Vagina (tissue), 2 donors: ENCODE measurements around the gene KLHDC9. TPM values are rescaled to one million over a fixed set of nuclear protein-coding genes. Genes with fewer than 3 reads are reported as not detected.
A peak's percentile ranks its signal among the peaks of the same experiment; 100 is the strongest.

ENCODE experiments used
- DNase-seq, 2 donors: peaks; one replicate each; pipeline ENCODE4 v3.0.0-alpha.2; 2017; ENCODE audit errors: extremely low spot score in 2 of 2
- H3K27ac ChIP-seq: fragments of 200-600 bp; sonication (generic); one replicate; pipeline ENCODE4 v1.5.1; 2019
- H3K27me3 ChIP-seq: fragments of 200-600 bp; sonication (generic); one replicate; pipeline ENCODE4 v1.5.1; 2019
- H3K36me3 ChIP-seq, 2 donors: fragments of 200-600 bp; sonication (generic); one replicate each; pipeline ENCODE4 v1.5.1; 2017 to 2019
- H3K4me1 ChIP-seq: fragments of 200-600 bp; sonication (generic); one replicate; pipeline ENCODE4 v1.5.1; 2019
- H3K4me3 ChIP-seq, 2 donors: fragments of 200-600 bp; sonication (generic); 1 replicate in 1 of 2; 2 replicates in 1 of 2; pipeline ENCODE4 v1.5.1; 2016 to 2019
- H3K9me3 ChIP-seq: fragments of 200-600 bp; sonication (generic); one replicate; pipeline ENCODE4 v1.5.1; 2019
- CTCF ChIP-seq, 3 experiments: fragments of 450-650 bp in 2 of 3; fragments of 200-600 bp in 1 of 3; sonication (generic) in 1 of 3; IDR thresholded peaks; one replicate each; pipeline ENCODE4 v1.5.1; 2017 to 2019; ENCODE audit warnings: antibody characterized with exemption in 3 of 3, mild to moderate bottlenecking in 2 of 3, moderate library complexity in 2 of 3
- POLR2A ChIP-seq, 2 donors: fragments of 450-650 bp; IDR thresholded peaks; one replicate each; pipeline ENCODE4 v1.6.1; 2017; ENCODE audit warnings: antibody characterized with exemption in 2 of 2, mild to moderate bottlenecking in 2 of 2, moderate library complexity in 2 of 2
- POLR2AphosphoS5 ChIP-seq, 2 donors: sonication (generic); formaldehyde crosslinking; IDR thresholded peaks; one replicate each; pipeline ENCODE4 v1.9.0; 2017; ENCODE audit warnings: antibody characterized with exemption in 2 of 2, mild to moderate bottlenecking in 2 of 2, low read depth in 1 of 2; ENCODE audit not compliant: insufficient read depth in 1 of 2
- intact Hi-C: fragments of 100-400 bp; cut with DNase I; formaldehyde crosslinking; loops from one replicate; pipeline ENCODE4 v1.15.1; 2023
- total RNA-seq: library from RNA; depleted of rRNA; stranded (reverse); fragments of >200 nt; gene quantifications from one replicate; pipeline ENCODE4 v1.2.3, GENCODE V29; 2016

Gene KLHDC9
- total RNA-seq, 1 donor from 2014 or later = 9.3 TPM

GRCh38 chr1:161084597-161084988, 13.6 kb upstream of the KLHDC9 start:
- H3K27ac ChIP-seq = peak overlapping the region; percentile 77
- H3K9me3 ChIP-seq = no peaks in the 10 kb centered on the region
- no peaks in the 10 kb centered on the region for H3K4me1 ChIP-seq
- no peaks in the 10 kb centered on the region for H3K36me3 ChIP-seq
- DNase-seq = no peak
- H3K4me3 ChIP-seq = peak overlapping the region in 1 of 2 donors; percentile 41
- no peak for TF ChIP-seq POLR2A (IDR thresholded peaks at IDR 0.05)
- no peak for TF ChIP-seq CTCF (IDR thresholded peaks at IDR 0.05)
- no peak for TF ChIP-seq POLR2AphosphoS5 (IDR thresholded peaks at IDR 0.05; ENCODE audit: insufficient read depth in 1 of 2, low read depth in 1 of 2)
- no peaks in the 10 kb centered on the region for H3K27me3 ChIP-seq
- intact Hi-C loops = no loop called here

GRCh38 chr1:161085165-161085564, 13.0 kb upstream of the KLHDC9 start:
- no peaks in the 10 kb centered on the region for H3K9me3 ChIP-seq
- no peaks in the 10 kb centered on the region for H3K4me1 ChIP-seq
- H3K4me3 ChIP-seq = peak overlapping the region in 1 of 2 donors; percentile 41
- DNase-seq = no peak
- intact Hi-C loops = no loop called here
- peak overlapping the region; percentile 77 for H3K27ac ChIP-seq
- no peaks in the 10 kb centered on the region for H3K27me3 ChIP-seq
- TF ChIP-seq CTCF (IDR thresholded peaks at IDR 0.05) (no peak), POLR2AphosphoS5 (IDR thresholded peaks at IDR 0.05; ENCODE audit: insufficient read depth in 1 of 2, low read depth in 1 of 2) (no peak), POLR2A (IDR thresholded peaks at IDR 0.05) (no peak)
- H3K36me3 ChIP-seq = no peaks in the 10 kb centered on the region

- Histone ChIP-seq H3K9me3 (no peaks in the 10 kb centered on the region), H3K4me1 (no peaks in the 10 kb centered on the region), H3K36me3 (no peaks in the 10 kb centered on the region), H3K27ac (peak overlapping the region; percentile 77), H3K27me3 (no peaks in the 10 kb centered on the region), H3K4me3 (peak overlapping the region in 1 of 2 donors; percentile 41)
- TF ChIP-seq POLR2AphosphoS5 (IDR thresholded peaks at IDR 0.05; ENCODE audit: insufficient read depth in 1 of 2, low read depth in 1 of 2) (no peak), POLR2A (IDR thresholded peaks at IDR 0.05) (no peak), CTCF (IDR thresholded peaks at IDR 0.05) (no peak)
- no peak for DNase-seq
- intact Hi-C loops = no loop called here
These were observed 11.7 kb upstream of the KLHDC9 start for GRCh38 chr1:161086457-161086856.

GRCh38 chr1:161088587-161089110, 9.5 kb upstream of the KLHDC9 start:
- DNase-seq = no peak

More at GRCh38 chr1:161088587-161089110, 9.5 kb upstream of the KLHDC9 start:
- peak overlapping the region; percentile 77 for H3K27ac ChIP-seq
- no peaks in the 10 kb centered on the region for H3K4me1 ChIP-seq
- intact Hi-C loops = no loop called here
- H3K36me3 ChIP-seq = no peaks in the 10 kb centered on the region
- no peaks in the 10 kb centered on the region for H3K9me3 ChIP-seq
- H3K27me3 ChIP-seq = no peaks in the 10 kb centered on the region
- TF ChIP-seq POLR2AphosphoS5 (IDR thresholded peaks at IDR 0.05; ENCODE audit: insufficient read depth in 1 of 2, low read depth in 1 of 2) = no peak
- no peak for TF ChIP-seq POLR2A (IDR thresholded peaks at IDR 0.05)
- TF ChIP-seq CTCF (IDR thresholded peaks at IDR 0.05) = no peak
- H3K4me3 ChIP-seq = peak overlapping the region in 1 of 2 donors; percentile 41
